ENCODE results near the gene LRRC75B. TPM values are rescaled to one million over a fixed set of nuclear protein-coding genes. Genes with fewer than 3 reads are reported as not detected.

LRRC75B gene
- total RNA-seq, 2 donors from 2014 or later = 9.5 to 15.2 TPM

GRCh38 chr22:24541681-24542515 lies 51.0 kb downstream of the LRRC75B start:
- no peak for DNase-seq
- ATAC-seq = no peak

GRCh38 chr22:24540470-24540869 lies 52.4 kb downstream of the LRRC75B start:
- ATAC-seq (no peak), DNase-seq (no peak)
- intact Hi-C loops (cut with DNase I, micrococcal nuclease) = no loop called here

More at GRCh38 chr22:24541681-24542515, 51.0 kb downstream of the LRRC75B start:
- intact Hi-C loops (cut with DNase I, micrococcal nuclease) = no loop called here

GRCh38 chr22:24536089-24536488 lies 56.8 kb downstream of the LRRC75B start:
- DNase-seq = no peak
- peak; percentile 35 for ATAC-seq
- intact Hi-C loops (cut with DNase I, micrococcal nuclease) = no loop called here

Other genes with a start within 250 kb of the LRRC75B start
- 1 to 10 TPM; 2.5 to 4.0 TPM for gene ADORA2A, start 165.5 kb downstream of the LRRC75B start, total RNA-seq
- gene UPB1, start 97.7 kb downstream of the LRRC75B start, total RNA-seq = under 1 TPM in 1 of 2 donors, not detected in 1; 0.08 TPM
- 100 to 1,000 TPM; 219 to 241 TPM for gene GUCD1, start 37.9 kb downstream of the LRRC75B start, total RNA-seq
- gene SNRPD3, start 37.1 kb downstream of the LRRC75B start, total RNA-seq = 10 to 100 TPM; 60.3 to 70.8 TPM
- 100 to 1,000 TPM in 1 of 2 donors, 1 to 10 TPM in 1; 9.6 to 195 TPM for gene GGT1, start 10.1 kb upstream of the LRRC75B start, total RNA-seq
- not detected for gene PIWIL3, start 181.6 kb upstream of the LRRC75B start, total RNA-seq
- 1 to 10 TPM; 2.1 to 4.1 TPM for gene SGSM1, start 213.1 kb upstream of the LRRC75B start, total RNA-seq